K562 (cell line): ENCODE results near the gene ZNF266. TPM values are rescaled to one million over a fixed set of nuclear protein-coding genes. Genes with fewer than 3 reads are reported as not detected.

Source experiments
- ATAC-seq: fragments of 200-7000 bp; cut with Tn5 transposase; 3 replicates; pipeline ENCODE4 v1.9.1; 2020; ENCODE audit warnings: moderate library complexity
- BruUV-seq: library from RNA; stranded (reverse); fragments of 400-500 nt; replicated peaks from 2 replicates; lab custom pipeline; 2021; lab: Mats Ljungman, UMichigan
- CTCF ChIA-PET: fragments of 300-600 bp; formaldehyde crosslinking; extraction: SDS; loops from one replicate; lab custom pipeline; 2021; ENCODE audit warnings: low intra/inter-chr PET ratio; lab: Yijun Ruan, JAX
- POLR2A ChIA-PET: fragments of 300-600, 350-650 bp; sonication (Branson Sonifier 250); formaldehyde crosslinking; extraction: SDS; loops from one replicate; lab custom pipeline; 2021; ENCODE audit warnings: antibody characterized with exemption, inconsistent platforms; lab: Yijun Ruan, JAX
- DNase-seq, 4 experiments: peaks; one replicate each; pipeline versions ENCODE4 v3.0.0 to v3.0.0-alpha.2; 2011 to 2018; ENCODE audit warnings: low spot score in 3 of 4, mixed read lengths in 3 of 4; ENCODE audit errors: extremely low read depth in 1 of 4
- FAIRE-seq: peaks from 2 replicates; lab custom pipeline; 2011; peaks lifted over from hg19 to GRCh38; lab: Jason Lieb, UNC
- H2AFZ ChIP-seq: 2 replicates; pipeline ENCODE4 v1.6.0; 2011; ENCODE audit warnings: low read depth, low read length, control low read depth, inconsistent platforms
- H3K27ac ChIP-seq: fragments of 200-600 bp; 3 replicates; pipeline ENCODE4 v1.8.0; 2011; ENCODE audit warnings: low read depth, mild to moderate bottlenecking, control low read depth, inconsistent platforms, low read length, moderate library complexity, mixed read lengths; ENCODE audit errors: extremely low read depth
- H3K27me3 ChIP-seq, 2 experiments: fragments of 300-600 bp in 1 of 2; 2 replicates in 1 of 2; 3 replicates in 1 of 2; pipeline versions ENCODE4 v1.6.0 to v1.8.0; 2011; ENCODE audit warnings: inconsistent platforms in 2 of 2, low read length in 2 of 2, mild to moderate bottlenecking in 1 of 2, mixed read lengths in 1 of 2, moderate library complexity in 1 of 2; ENCODE audit not compliant: control insufficient read depth in 2 of 2, insufficient read depth in 2 of 2
- H3K36me3 ChIP-seq: fragments of 300-600 bp; 3 replicates; pipeline ENCODE4 v1.8.0; 2011; ENCODE audit warnings: mild to moderate bottlenecking, low read length, inconsistent platforms; ENCODE audit not compliant: control insufficient read depth, insufficient read depth
- H3K4me1 ChIP-seq, 2 experiments: fragments of 200-600 bp in 1 of 2; replicated peaks in 1 of 2; 2 replicates in 1 of 2; 3 replicates in 1 of 2; pipeline versions ENCODE4 v1.5.1 to v1.8.0; 2011; ENCODE audit warnings: inconsistent platforms in 2 of 2, low read length in 2 of 2, mild to moderate bottlenecking in 1 of 2, mixed read lengths in 1 of 2, moderate library complexity in 1 of 2; ENCODE audit not compliant: control insufficient read depth in 2 of 2, insufficient read depth in 2 of 2
- H3K4me2 ChIP-seq: 2 replicates; pipeline ENCODE4 v1.6.1; 2011; ENCODE audit warnings: low read length, control low read depth, inconsistent platforms, mixed read lengths; ENCODE audit not compliant: insufficient read depth
- H3K4me3 ChIP-seq: fragments of 200-600 bp; sonication (generic), shearing (Covaris generic); 2 replicates; pipeline ENCODE4 v1.5.1; 2016; ENCODE audit warnings: control low read depth, inconsistent platforms
- H3K79me2 ChIP-seq: fragments of 200-600 bp; 3 replicates; pipeline ENCODE4 v1.8.0; 2011; ENCODE audit warnings: low read length, inconsistent platforms; ENCODE audit not compliant: control insufficient read depth, insufficient read depth
- H3K9ac ChIP-seq, 2 experiments: 2 replicates each; pipeline versions ENCODE4 v1.6.0 to v1.6.1; 2011; ENCODE audit warnings: low read depth in 2 of 2, low read length in 2 of 2, control low read depth in 1 of 2, inconsistent platforms in 1 of 2, mild to moderate bottlenecking in 1 of 2, mixed read lengths in 1 of 2; ENCODE audit not compliant: insufficient read depth in 1 of 2
- H3K9me1 ChIP-seq: one replicate; pipeline ENCODE4 v1.6.0; 2011; ENCODE audit warnings: inconsistent platforms, mild to moderate bottlenecking, low read length, moderate library complexity; ENCODE audit not compliant: control insufficient read depth, insufficient read depth
- H3K9me3 ChIP-seq: replicated peaks from 2 replicates; pipeline ENCODE4 v1.5.1; 2011; ENCODE audit warnings: low read depth, low read length, inconsistent platforms; ENCODE audit not compliant: control insufficient read depth, insufficient read depth
- H4K20me1 ChIP-seq: replicated peaks from 2 replicates; pipeline ENCODE4 v1.6.1; 2011; ENCODE audit warnings: low read length, inconsistent platforms, mixed read lengths; ENCODE audit not compliant: control insufficient read depth, insufficient read depth
- ASH1L ChIP-seq: fragments of 450-650 bp; IDR thresholded peaks from 2 replicates; pipeline ENCODE4 v1.6.1; 2018; ENCODE audit warnings: borderline replicate concordance, mild to moderate bottlenecking, low read depth; ENCODE audit not compliant: partially characterized antibody
- C11orf30 ChIP-seq: fragments of 450-650 bp; IDR thresholded peaks from 2 replicates; pipeline ENCODE4 v1.6.1; 2016; ENCODE audit warnings: low read depth, mild to moderate bottlenecking
- COPS2 ChIP-seq: fragments of 450-650 bp; conservative IDR thresholded peaks from 2 replicates; pipeline ENCODE4 v1.6.1; 2016; ENCODE audit warnings: mild to moderate bottlenecking, moderate library complexity
- KHSRP ChIP-seq: fragments of 450-650 bp; IDR thresholded peaks from 2 replicates; pipeline ENCODE4 v1.6.1; 2017
- NBN ChIP-seq: fragments of 450-650 bp; IDR thresholded peaks from 2 replicates; pipeline ENCODE4 v1.6.1; 2016; ENCODE audit warnings: low read depth, mild to moderate bottlenecking
- NONO ChIP-seq, 2 experiments: fragments of 200-400 bp in 1 of 2; fragments of 450-650 bp in 1 of 2; formaldehyde crosslinking in 1 of 2; IDR thresholded peaks; 2 replicates each; pipeline ENCODE4 v1.6.1; 2017; ENCODE audit warnings: low read depth in 2 of 2, mild to moderate bottlenecking in 2 of 2, moderate library complexity in 2 of 2, low read length in 1 of 2
- OTX1 ChIP-seq: fragments of 450-650 bp; formaldehyde crosslinking; IDR thresholded peaks from 2 replicates; pipeline ENCODE4 v1.4.0; 2022; ENCODE audit warnings: mild to moderate bottlenecking
- PHF8 ChIP-seq: fragments of 200-600 bp; sonication (generic); IDR thresholded peaks from 2 replicates; pipeline ENCODE4 v1.6.1; 2012; ENCODE audit warnings: mixed run types, mild to moderate bottlenecking, inconsistent platforms, low read length, moderate library complexity, borderline replicate concordance
- POLR2H ChIP-seq: IDR thresholded peaks from 2 replicates; pipeline ENCODE4 v1.6.1; 2016; ENCODE audit warnings: missing genetic modification characterization, low read depth, mild to moderate bottlenecking, control low read depth, missing compliant biosample characterization, moderate library complexity
- RAD21 ChIP-seq, 2 experiments: fragments of 250-450 bp in 1 of 2; fragments of 450-650 bp in 1 of 2; sonication (Bioruptor Pico) in 1 of 2; formaldehyde crosslinking in 1 of 2; IDR thresholded peaks in 1 of 2; conservative IDR thresholded peaks in 1 of 2; 2 replicates each; pipeline versions ENCODE4 v1.4.0 to v1.8.0; 2020 to 2022; ENCODE audit warnings: mild to moderate bottlenecking in 2 of 2, moderate library complexity in 1 of 2
- RFX7 ChIP-seq: fragments of 250-450 bp; sonication (Bioruptor Pico); IDR thresholded peaks from 2 replicates; pipeline ENCODE4 v1.5.1; 2021; ENCODE audit warnings: mild to moderate bottlenecking
- ZNF12 ChIP-seq: sonication (generic); formaldehyde crosslinking; IDR thresholded peaks from 2 replicates; pipeline ENCODE4 v1.4.0; 2020; ENCODE audit warnings: mild to moderate bottlenecking, missing genetic modification reagents
- ZNF766 ChIP-seq: fragments of 200-800 bp; sonication (Bioruptor generic); conservative IDR thresholded peaks from 2 replicates; pipeline ENCODE4 v1.6.1; 2016; ENCODE audit warnings: missing genetic modification characterization, missing compliant biosample characterization
- WGBS: fragments of 100-300 bp; shearing (Covaris generic); methylation state at CpG from one replicate; pipeline ENCODE4 v1.1.6; 2016; ENCODE audit warnings: low coverage, mixed read lengths; ENCODE audit not compliant: insufficient coverage; ENCODE audit errors: missing lambda C conversion rate; 5-methylcytosine and 5-hydroxymethylcytosine counted together
- in situ Hi-C: fragments of 300-500 bp; cut with MboI; formaldehyde crosslinking; loops from 4 replicates; pipeline ENCODE4 v1.15.0; 2018; ENCODE audit warnings: inconsistent platforms, mixed read lengths
- intact Hi-C: fragments of 100-400 bp; cut with micrococcal nuclease; formaldehyde crosslinking; loops from 2 replicates; pipeline ENCODE4 v1.14.2; 2022
- polyA plus RNA-seq, 8 experiments: library from polyadenylated mRNA; depleted of rRNA in 4 of 8; stranded (reverse) in 5 of 8; unstranded in 3 of 8; fragments of >200 nt; fragmentation: Nextera tagmentation in 2 of 8; fragmentation: Illumina TruSeq in 1 of 8; extraction: Ambion mirVana in 2 of 8; extraction: Trizol in 1 of 8; gene quantifications; 2 replicates each; pipeline versions ENCODE4 v1.2.1 to v1.2.3, GENCODE V29; 2011 to 2014; ENCODE audit warnings: inconsistent platforms in 1 of 8, missing spikeins in 1 of 8
- total RNA-seq, 7 experiments: library from RNA; depleted of rRNA in 6 of 7; stranded (reverse); fragments of >200 nt in 6 of 7; fragmentation: Illumina TruSeq in 2 of 7; extraction: Trizol in 2 of 7; gene quantifications; 2 replicates each; pipeline versions ENCODE4 v1.2.1 to v1.2.3, GENCODE V29; 2011 to 2021; ENCODE audit warnings: low replicate concordance in 1 of 7
- TF ChIP-seq, protein P1 (sequence below): fragments of 450-650 bp; IDR thresholded peaks from 2 replicates; pipeline ENCODE4 v1.6.1; 2017; ENCODE audit warnings: antibody characterized with exemption
- TF ChIP-seq, protein P2 (sequence below): fragments of 250-450 bp; sonication (Bioruptor Pico); IDR thresholded peaks from 2 replicates; pipeline ENCODE4 v1.5.0; 2021
- TF ChIP-seq, protein P3 (sequence below): fragments of 450-650 bp; IDR thresholded peaks from 2 replicates; pipeline ENCODE4 v1.6.1; 2018; ENCODE audit not compliant: partially characterized antibody
- TF ChIP-seq, protein P4 (sequence below): fragments of 450-650 bp; formaldehyde crosslinking; IDR thresholded peaks from 2 replicates; pipeline ENCODE4 v1.4.0; 2020; ENCODE audit warnings: mild to moderate bottlenecking

The ZNF266 gene
- total and polyA plus RNA-seq, 9 of the 15 experiments (the other 6 are each of a cell fraction or from before 2014, with no cell fraction given) = 5.9 to 40.9 (median 20.3) TPM

- no peak for DNase-seq
- TF ChIP-seq PHF8 = no peak
- TF ChIP-seq ZNF766 (CRISPR knock-in tag) = no peak
- TF ChIP-seq, protein P1, sequence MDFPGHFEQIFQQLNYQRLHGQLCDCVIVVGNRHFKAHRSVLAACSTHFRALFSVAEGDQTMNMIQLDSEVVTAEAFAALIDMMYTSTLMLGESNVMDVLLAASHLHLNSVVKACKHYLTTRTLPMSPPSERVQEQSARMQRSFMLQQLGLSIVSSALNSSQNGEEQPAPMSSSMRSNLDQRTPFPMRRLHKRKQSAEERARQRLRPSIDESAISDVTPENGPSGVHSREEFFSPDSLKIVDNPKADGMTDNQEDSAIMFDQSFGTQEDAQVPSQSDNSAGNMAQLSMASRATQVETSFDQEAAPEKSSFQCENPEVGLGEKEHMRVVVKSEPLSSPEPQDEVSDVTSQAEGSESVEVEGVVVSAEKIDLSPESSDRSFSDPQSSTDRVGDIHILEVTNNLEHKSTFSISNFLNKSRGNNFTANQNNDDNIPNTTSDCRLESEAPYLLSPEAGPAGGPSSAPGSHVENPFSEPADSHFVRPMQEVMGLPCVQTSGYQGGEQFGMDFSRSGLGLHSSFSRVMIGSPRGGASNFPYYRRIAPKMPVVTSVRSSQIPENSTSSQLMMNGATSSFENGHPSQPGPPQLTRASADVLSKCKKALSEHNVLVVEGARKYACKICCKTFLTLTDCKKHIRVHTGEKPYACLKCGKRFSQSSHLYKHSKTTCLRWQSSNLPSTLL = no peak
- no peak for TF ChIP-seq ASH1L
- no peak for TF ChIP-seq RAD21 (CRISPR knock-in tag; conservative IDR thresholded peaks at IDR 0.05 in 1 of 2, IDR thresholded peaks at IDR 0.05 in 1 of 2)
- TF ChIP-seq NONO (IDR thresholded peaks at IDR 0.05; ENCODE audit: low read depth in 2 of 2, low read length in 1 of 2) = no peak
- TF ChIP-seq, protein P2, sequence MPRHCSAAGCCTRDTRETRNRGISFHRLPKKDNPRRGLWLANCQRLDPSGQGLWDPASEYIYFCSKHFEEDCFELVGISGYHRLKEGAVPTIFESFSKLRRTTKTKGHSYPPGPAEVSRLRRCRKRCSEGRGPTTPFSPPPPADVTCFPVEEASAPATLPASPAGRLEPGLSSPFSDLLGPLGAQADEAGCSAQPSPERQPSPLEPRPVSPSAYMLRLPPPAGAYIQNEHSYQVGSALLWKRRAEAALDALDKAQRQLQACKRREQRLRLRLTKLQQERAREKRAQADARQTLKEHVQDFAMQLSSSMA = no peak
- no peak for TF ChIP-seq KHSRP
- TF ChIP-seq ZNF12 (CRISPR knock-in tag) = no peak
- no peak for TF ChIP-seq NBN
- TF ChIP-seq, protein P3, sequence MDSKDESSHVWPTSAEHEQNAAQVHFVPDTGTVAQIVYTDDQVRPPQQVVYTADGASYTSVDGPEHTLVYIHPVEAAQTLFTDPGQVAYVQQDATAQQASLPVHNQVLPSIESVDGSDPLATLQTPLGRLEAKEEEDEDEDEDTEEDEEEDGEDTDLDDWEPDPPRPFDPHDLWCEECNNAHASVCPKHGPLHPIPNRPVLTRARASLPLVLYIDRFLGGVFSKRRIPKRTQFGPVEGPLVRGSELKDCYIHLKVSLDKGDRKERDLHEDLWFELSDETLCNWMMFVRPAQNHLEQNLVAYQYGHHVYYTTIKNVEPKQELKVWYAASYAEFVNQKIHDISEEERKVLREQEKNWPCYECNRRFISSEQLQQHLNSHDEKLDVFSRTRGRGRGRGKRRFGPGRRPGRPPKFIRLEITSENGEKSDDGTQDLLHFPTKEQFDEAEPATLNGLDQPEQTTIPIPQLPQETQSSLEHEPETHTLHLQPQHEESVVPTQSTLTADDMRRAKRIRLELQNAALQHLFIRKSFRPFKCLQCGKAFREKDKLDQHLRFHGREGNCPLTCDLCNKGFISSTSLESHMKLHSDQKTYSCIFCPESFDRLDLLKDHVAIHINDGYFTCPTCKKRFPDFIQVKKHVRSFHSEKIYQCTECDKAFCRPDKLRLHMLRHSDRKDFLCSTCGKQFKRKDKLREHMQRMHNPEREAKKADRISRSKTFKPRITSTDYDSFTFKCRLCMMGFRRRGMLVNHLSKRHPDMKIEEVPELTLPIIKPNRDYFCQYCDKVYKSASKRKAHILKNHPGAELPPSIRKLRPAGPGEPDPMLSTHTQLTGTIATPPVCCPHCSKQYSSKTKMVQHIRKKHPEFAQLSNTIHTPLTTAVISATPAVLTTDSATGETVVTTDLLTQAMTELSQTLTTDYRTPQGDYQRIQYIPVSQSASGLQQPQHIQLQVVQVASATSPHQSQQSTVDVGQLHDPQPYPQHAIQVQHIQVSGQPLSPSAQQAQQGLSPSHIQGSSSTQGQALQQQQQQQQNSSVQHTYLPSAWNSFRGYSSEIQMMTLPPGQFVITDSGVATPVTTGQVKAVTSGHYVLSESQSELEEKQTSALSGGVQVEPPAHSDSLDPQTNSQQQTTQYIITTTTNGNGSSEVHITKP = no peak
- no peak for TF ChIP-seq POLR2H (tag)
- no peak for TF ChIP-seq COPS2
- no peak for TF ChIP-seq C11orf30
- TF ChIP-seq RFX7 (CRISPR knock-in tag) = no peak
- TF ChIP-seq, protein P4, sequence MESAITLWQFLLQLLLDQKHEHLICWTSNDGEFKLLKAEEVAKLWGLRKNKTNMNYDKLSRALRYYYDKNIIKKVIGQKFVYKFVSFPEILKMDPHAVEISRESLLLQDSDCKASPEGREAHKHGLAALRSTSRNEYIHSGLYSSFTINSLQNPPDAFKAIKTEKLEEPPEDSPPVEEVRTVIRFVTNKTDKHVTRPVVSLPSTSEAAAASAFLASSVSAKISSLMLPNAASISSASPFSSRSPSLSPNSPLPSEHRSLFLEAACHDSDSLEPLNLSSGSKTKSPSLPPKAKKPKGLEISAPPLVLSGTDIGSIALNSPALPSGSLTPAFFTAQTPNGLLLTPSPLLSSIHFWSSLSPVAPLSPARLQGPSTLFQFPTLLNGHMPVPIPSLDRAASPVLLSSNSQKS (CRISPR knock-in tag) = no peak
- no peak for TF ChIP-seq OTX1
Measured at GRCh38 chr19:9445037-9445436, 9.7 kb upstream of the ZNF266 start.

More at GRCh38 chr19:9445037-9445436, 9.7 kb upstream of the ZNF266 start:
- no peaks in the 10 kb centered on the region for H3K4me1 ChIP-seq
- ChIA-PET POLR2A (no interaction called here), CTCF (no interaction called here)
- H3K9me3 ChIP-seq = peaks cover 2% of the 10 kb centered on the region; the same call in 1 of the 2 replicates
- no TSS peak for BruUV-seq
- H3K79me2 ChIP-seq = no peaks in the 10 kb centered on the region
- H3K36me3 ChIP-seq = no peaks in the 10 kb centered on the region
- no peaks in the 10 kb centered on the region for H4K20me1 ChIP-seq
- FAIRE-seq (no peak), ATAC-seq (no peak)
- 0% methylated on average over 1 of the region's 1 CpG for WGBS
- no peak overlapping the region for H3K9ac ChIP-seq
- in situ Hi-C loops = no loop called here
- H3K27ac ChIP-seq = no peak overlapping the region
- H3K4me2 ChIP-seq = no peak overlapping the region
- no peaks in the 10 kb centered on the region for H3K9me1 ChIP-seq
- no peak overlapping the region for H2AFZ ChIP-seq
- intact Hi-C loops = no loop called here
- no peaks in the 10 kb centered on the region for H3K27me3 ChIP-seq
- H3K4me3 ChIP-seq = no peak overlapping the region
